Muscle layer of colon (tissue), 2 donors: ENCODE results near the gene CA9.

ENCODE experiments used
- H3K27ac ChIP-seq: one replicate; pipeline ENCODE4 v1.7.0; 2013; ENCODE audit warnings: low read depth, mild to moderate bottlenecking, low read length, moderate library complexity
- H3K27me3 ChIP-seq, 2 donors: one replicate each; pipeline ENCODE4 v1.7.0; 2013; ENCODE audit warnings: low read length in 2 of 2, mild to moderate bottlenecking in 2 of 2; ENCODE audit not compliant: insufficient read depth in 2 of 2, control insufficient read depth in 1 of 2
- H3K36me3 ChIP-seq: one replicate; pipeline ENCODE4 v1.7.0; 2013; ENCODE audit warnings: mild to moderate bottlenecking, low read length; ENCODE audit not compliant: insufficient read depth
- H3K4me1 ChIP-seq: one replicate; pipeline ENCODE4 v1.7.0; 2013; ENCODE audit warnings: mild to moderate bottlenecking, low read length; ENCODE audit not compliant: insufficient read depth
- H3K4me3 ChIP-seq, 2 donors: one replicate each; pipeline ENCODE4 v1.7.0; 2013; ENCODE audit warnings: low read length in 2 of 2, low read depth in 1 of 2, mild to moderate bottlenecking in 1 of 2, moderate library complexity in 1 of 2
- H3K9ac ChIP-seq: one replicate; pipeline ENCODE4 v1.7.0; 2013; ENCODE audit warnings: low read length
- H3K9me3 ChIP-seq: one replicate; pipeline ENCODE4 v1.7.0; 2013; ENCODE audit warnings: mild to moderate bottlenecking, low read length
- donor health status: abdominal sarcoma.
- donor health status: Adenocarcinoma of cecum.

CA9 gene

DNA sequence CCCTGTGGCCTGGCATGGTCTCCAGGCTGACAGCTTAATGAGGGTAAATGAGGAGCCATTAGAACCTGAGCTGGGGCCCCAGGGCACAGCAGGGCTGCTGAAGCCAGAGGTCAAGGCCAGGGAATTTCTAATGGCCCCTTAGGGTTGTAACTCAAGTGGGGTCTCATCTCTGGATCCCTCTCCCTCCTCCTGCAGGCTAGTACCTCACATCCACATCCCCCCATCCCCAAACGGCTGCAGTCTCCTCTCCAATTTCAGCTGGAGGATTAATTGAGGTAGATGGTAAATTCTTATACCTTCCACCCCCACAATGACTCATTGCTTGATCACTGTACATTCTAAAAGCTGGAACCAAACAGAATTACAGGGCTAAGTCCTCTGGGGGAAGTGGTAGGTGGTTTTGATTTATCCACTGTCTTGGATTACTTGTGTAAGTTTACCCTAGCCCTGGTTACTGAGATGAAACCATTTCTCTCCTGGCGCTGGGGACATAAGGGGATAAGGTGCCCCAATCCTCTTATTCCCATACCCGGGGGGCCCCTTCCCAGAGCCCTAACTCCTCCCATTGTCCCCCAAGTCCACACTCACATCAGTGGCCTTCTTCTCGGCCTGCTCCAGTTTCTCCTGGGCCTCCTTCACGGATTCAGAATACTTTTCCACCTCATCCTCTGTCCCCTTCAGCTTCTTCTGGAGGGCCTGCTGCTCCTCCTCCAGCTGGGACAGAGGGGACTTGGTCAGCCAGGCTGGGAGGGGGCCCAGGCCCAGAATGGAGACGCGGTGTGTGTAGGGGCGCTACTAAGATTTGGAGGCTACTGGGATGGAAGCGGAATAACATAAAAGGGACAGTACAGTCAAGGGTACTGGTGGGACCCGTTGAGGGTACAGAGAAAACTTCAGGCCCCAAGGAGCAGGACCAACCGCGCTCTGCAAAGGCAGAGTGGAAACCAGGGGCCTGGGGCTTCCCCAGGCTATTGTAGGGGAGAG is 15.1 kb downstream of the CA9 start:
- Histone ChIP-seq H3K9me3 (no peaks in the 10 kb centered on the region), H3K4me1 (peaks cover 31% of the 10 kb centered on the region), H3K27ac (peak overlapping the region; percentile 98), H3K9ac (peak overlapping the region; percentile 95), H3K36me3 (peaks cover 54% of the 10 kb centered on the region), H3K4me3 (peak overlapping the region; percentile 75 to 99), H3K27me3 (no peaks in the 10 kb centered on the region)

DNA sequence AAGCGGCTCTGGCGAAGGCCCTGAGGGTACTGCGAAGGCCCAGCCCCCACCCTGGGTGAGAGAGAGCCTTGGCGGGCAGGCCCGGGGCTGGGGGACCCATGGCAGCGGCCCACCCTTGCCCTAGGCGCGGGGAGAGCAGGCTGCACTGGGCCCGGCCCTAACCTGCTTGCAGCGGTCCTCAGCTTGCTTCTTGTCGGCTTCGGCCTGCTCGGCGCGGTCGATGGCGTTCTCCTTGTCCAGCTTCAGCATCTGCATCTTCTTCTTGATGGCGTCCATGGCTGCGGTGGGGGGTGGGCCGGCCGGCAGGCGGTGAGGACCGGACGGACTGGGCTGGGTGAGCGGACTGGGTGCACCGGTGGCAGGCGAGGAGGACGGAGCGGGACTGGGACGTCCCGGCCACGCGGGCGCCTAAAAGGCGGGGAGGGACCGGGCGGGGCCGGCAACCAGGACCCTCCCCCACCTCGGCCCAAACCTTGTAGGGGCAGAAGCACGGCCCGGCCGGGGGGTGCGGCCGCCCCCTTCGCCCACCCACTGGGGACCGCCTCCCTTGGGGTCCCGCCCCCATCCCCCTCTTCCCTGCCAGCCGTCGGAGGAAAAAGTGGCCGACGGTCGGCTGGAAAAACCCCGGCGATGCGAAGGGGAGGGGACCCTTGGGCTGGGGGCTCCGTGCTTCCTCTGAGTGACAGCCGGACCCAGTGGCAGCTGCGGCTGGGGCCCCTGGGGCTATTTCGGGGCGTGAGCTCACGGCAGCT is 16.0 kb downstream of the CA9 start, which contains the start of gene TPM2:
Gene TPM2 (minus strand): TSS at position 384 of the 752 bp plus-strand sequence. CDS start 108 bp downstream, at position 276.
- Histone ChIP-seq H3K4me1 (peaks cover 24% of the 10 kb centered on the region), H3K36me3 (peaks cover 46% of the 10 kb centered on the region), H3K9ac (peak within 1 kb of the TSS; percentile 95), H3K9me3 (no peaks in the 10 kb centered on the region), H3K4me3 (peak within 1 kb of the TSS; percentile 75 to 99), H3K27me3 (no peaks in the 10 kb centered on the region), H3K27ac (peak within 1 kb of the TSS; percentile 98)

DNA sequence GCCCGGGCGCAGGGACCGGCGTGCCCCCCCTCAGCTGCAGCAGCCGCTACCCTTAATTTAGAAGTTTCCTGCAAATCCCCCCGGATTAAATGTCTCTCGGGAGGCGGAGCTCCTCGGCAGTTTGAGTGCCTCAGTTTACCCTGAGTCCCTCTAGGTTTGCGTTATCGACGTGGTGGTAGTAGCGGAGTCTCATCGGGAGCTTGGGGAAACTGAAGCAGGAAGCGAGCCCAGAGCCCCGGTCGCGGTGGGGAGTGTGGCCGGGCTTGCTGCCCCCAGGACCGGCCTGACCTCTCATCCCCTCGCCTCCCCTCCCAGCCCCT is 16.5 kb downstream of the CA9 start:
- Histone ChIP-seq H3K27ac (peak overlapping the region; percentile 98), H3K4me1 (peaks cover 18% of the 10 kb centered on the region), H3K27me3 (no peaks in the 10 kb centered on the region), H3K9ac (peak overlapping the region; percentile 68), H3K36me3 (peaks cover 40% of the 10 kb centered on the region), H3K9me3 (no peaks in the 10 kb centered on the region), H3K4me3 (peak overlapping the region; percentile 73 to 99)

DNA sequence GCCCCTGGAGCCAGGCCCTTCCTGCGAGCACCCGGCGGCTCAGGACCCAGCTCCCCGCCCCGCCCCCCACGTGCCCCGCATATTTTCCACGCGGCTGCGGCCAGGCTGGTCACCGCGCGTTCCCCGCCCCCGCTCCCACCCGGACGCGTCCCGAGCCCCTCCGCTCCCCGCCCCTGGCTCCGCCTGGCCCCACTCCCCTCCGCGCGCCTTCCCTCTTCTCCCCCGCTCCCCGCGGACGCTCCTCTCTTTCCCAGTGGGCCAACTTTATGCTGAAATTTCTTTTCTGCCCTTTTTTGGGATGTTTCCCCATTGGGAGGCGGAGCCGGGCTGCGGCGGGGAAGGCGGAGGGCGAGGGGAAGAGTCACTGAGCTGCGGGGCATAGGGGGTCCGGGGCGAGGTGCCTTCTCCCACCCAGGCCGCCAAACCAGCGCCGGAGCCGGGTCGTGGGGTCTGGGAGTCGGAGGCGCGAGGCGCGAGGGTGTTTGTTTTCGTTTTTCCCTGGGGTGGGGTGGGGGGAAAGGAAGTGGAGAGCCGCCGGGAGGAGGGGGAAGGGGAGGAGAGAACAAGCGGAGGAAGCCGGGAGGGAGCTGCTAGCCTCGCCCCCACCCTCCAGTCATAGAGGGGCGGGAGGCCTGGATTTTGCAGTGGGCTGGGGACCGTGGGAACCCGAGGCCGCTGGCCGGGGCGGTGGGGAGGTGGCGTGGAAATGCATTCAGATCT is 17.0 kb downstream of the CA9 start:
- Histone ChIP-seq H3K27me3 (no peaks in the 10 kb centered on the region), H3K36me3 (peaks cover 38% of the 10 kb centered on the region), H3K4me1 (peaks cover 13% of the 10 kb centered on the region), H3K9me3 (no peaks in the 10 kb centered on the region), H3K9ac (peak overlapping the region; percentile 80), H3K27ac (peak overlapping the region; percentile 98), H3K4me3 (peak overlapping the region; percentile 73 to 99)

DNA sequence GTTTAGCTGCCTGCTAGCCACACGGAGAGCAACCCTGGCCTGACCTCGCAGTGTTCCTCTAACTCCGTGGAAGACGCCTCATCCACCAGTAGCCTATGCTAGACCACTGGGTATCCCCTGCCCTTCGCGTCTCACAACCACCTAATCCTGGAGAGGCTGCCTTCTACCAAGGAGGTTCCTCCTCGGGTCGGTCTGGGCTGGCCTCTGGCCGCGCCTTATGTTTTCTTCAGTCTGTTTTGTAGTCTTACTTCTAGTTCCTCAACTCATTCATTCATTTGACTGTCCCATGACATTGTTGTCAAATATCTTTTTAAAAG is 17.6 kb downstream of the CA9 start:
- no peaks in the 10 kb centered on the region for H3K9me3 ChIP-seq
- H3K36me3 ChIP-seq: peaks cover 38% of the 10 kb centered on the region
- no peaks in the 10 kb centered on the region for H3K27me3 ChIP-seq
- H3K4me3 ChIP-seq: peak overlapping the region; percentile 73 to 99
- H3K4me1 ChIP-seq: peaks cover 14% of the 10 kb centered on the region
- H3K9ac ChIP-seq: peak overlapping the region; percentile 80
- peak overlapping the region; percentile 98 for H3K27ac ChIP-seq

DNA sequence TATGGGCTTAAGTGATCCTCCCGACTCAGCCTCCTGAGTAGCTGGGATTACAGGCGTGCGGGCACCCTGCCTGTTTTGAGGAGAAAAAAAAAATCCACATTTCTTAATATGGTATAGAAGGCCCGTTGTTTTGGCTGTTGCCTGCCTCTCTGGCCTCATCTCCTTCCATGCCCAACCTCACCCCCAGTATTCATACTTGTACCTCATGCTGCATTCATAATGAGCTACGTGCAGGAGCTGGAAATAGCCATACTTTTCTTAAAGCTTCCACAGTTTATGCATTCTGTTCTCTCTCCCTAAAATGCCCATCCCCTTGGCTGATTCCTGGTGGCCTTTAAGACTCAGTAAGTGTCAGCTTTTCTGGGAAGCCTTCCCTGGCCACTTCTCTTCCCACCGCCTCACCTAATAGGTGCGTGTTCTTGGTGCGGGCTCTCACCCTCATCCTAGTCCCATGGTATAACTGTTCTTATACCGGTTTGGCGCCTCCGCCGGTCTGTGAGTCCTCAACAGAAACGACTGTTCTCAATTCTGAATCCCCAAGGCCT is 18.1 kb downstream of the CA9 start:
- no peaks in the 10 kb centered on the region for H3K27me3 ChIP-seq
- peak overlapping the region; percentile 98 for H3K27ac ChIP-seq
- H3K9me3 ChIP-seq: no peaks in the 10 kb centered on the region
- H3K36me3 ChIP-seq: peaks cover 38% of the 10 kb centered on the region
- peaks cover 19% of the 10 kb centered on the region for H3K4me1 ChIP-seq
- peak overlapping the region; percentile 73 to 99 for H3K4me3 ChIP-seq
- peak overlapping the region; percentile 80 for H3K9ac ChIP-seq

DNA sequence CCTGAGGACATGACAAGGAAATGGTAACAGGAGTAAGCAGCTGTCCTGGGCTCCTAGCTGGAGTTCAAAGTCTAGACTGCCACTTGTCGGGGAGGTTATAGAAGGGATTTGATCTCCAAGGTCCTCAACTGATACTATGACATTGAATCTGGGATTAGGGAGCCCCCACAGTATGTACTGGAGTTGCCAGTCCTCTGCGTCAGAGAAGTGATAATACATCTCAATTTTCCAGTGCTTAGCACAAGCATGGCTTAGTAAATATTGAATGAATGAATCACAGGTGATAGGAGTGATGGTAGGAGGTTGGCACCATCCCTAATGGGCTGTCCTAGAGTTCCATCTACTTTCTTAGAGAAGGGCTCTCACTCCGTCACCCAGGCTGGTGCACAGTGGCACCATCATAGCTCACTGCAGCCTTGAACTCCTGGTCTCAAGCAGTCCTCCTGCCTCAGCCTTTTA is 22.2 kb downstream of the CA9 start:
- H3K4me3 ChIP-seq: no peak overlapping the region
- H3K27me3 ChIP-seq: no peaks in the 10 kb centered on the region
- peak overlapping the region; percentile 48 for H3K27ac ChIP-seq
- H3K9ac ChIP-seq: no peak overlapping the region
- no peaks in the 10 kb centered on the region for H3K9me3 ChIP-seq
- peaks cover 55% of the 10 kb centered on the region for H3K36me3 ChIP-seq
- peaks cover 21% of the 10 kb centered on the region for H3K4me1 ChIP-seq

DNA sequence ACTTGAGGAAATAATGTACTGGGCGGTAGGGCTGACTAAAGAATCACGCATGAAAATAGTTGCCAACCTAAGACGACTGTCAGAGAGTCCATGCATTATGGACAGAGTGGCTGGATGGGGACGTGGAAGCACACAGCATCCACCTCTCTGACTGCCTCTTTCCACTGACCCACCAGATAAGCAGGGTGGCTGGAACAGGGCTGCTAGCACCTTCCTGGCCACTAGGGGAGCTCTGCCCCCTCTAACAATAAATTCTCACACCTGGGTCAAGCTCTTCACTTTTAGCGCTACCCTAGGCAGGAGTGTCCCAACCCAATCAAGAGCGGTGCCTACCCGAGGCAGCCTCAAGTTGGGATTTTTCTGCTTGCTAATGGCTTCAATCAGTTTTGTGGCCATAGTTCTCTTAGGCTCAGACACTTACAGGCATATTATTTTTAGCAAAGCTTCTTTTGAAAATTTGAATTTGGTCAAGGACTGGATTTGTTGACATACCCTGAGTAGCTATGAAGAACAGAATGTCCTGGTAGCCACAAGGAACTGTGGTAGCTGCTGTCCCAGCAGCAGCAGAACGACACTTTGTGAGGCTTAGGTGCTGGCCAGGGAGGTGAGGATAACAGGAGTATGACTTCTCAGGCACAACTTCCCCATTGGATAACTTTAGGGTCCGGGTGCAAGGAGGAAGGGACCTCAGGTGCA is 22.9 kb downstream of the CA9 start:
- Histone ChIP-seq H3K27ac (peak overlapping the region; percentile 48), H3K36me3 (peaks cover 62% of the 10 kb centered on the region), H3K4me3 (no peak overlapping the region), H3K4me1 (peaks cover 15% of the 10 kb centered on the region), H3K9me3 (no peaks in the 10 kb centered on the region), H3K27me3 (no peaks in the 10 kb centered on the region), H3K9ac (no peak overlapping the region)

DNA sequence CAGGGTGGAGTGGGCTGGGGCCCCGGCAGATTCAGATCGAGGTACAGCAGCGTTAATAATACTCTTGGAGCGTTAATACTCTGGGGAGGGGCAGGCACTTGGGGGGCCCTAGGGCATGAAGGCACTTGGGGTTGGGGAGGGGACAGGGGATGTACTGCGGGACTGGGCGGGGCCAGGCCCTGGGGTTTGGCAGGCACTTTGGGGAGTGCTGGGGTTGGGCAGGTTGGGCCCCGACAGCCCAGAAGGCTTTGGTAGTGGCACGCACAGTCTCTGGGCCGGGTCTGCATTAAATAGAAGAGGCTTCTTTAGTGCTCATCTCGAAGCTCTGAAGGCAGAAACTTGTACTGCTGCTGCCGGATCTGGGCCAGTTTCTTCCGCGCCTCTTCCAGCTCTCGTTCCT is 23.8 kb downstream of the CA9 start:
- H3K36me3 ChIP-seq: peaks cover 69% of the 10 kb centered on the region
- no peak overlapping the region for H3K4me3 ChIP-seq
- H3K9ac ChIP-seq: no peak overlapping the region
- peak overlapping the region; percentile 36 for H3K27ac ChIP-seq
- peaks cover 8% of the 10 kb centered on the region for H3K4me1 ChIP-seq
- no peaks in the 10 kb centered on the region for H3K27me3 ChIP-seq
- H3K9me3 ChIP-seq: no peaks in the 10 kb centered on the region

DNA sequence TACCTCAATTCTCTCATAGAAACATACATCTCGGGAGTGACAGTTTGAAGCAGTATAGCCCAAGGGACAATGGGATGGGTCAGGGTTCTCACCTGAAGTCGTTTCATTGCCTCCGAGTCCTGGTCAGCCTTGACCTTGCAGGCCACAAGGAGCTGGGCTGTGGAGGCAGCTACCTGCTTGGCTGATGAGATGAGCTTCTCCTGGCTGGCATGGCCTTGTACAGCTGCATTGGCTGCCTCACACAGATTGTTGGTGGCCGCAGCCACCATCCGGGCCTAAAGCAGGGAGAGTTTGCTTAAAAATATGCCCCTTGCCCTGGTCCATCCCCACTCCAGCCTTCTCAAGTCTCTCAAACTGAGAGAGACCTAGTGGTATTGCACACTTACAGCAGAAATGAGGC is 24.5 kb downstream of the CA9 start:
- no peak overlapping the region for H3K4me3 ChIP-seq
- no peak overlapping the region for H3K9ac ChIP-seq
- no peaks in the 10 kb centered on the region for H3K9me3 ChIP-seq
- no peak overlapping the region for H3K27ac ChIP-seq
- peaks cover 76% of the 10 kb centered on the region for H3K36me3 ChIP-seq
- peaks cover 8% of the 10 kb centered on the region for H3K4me1 ChIP-seq
- H3K27me3 ChIP-seq: no peaks in the 10 kb centered on the region
